ENCODE data around the gene TRIM62.

- TF ChIP-seq POLR2AphosphoS5 (IDR thresholded peaks at IDR 0.05) (no peak), CTCF (IDR thresholded peaks at IDR 0.05 in 8 of 11, conservative IDR thresholded peaks at IDR 0.05 in 3 of 11) (no peak), POLR2A (IDR thresholded peaks at IDR 0.05) (no peak)
Observed at GRCh38 chr1:33225586-33225985, 43.7 kb upstream of the TRIM62 start.
